H9 (cell line): ENCODE results near the gene BCHE. TPM values are rescaled to one million over a fixed set of nuclear protein-coding genes. Genes with fewer than 3 reads are reported as not detected.

ENCODE experiments used
- DNase-seq: peaks from one replicate; pipeline ENCODE4 v3.0.0-alpha.2; 2017
- H2AFZ ChIP-seq: one replicate; pipeline ENCODE4 v1.6.1; 2013; ENCODE audit warnings: mild to moderate bottlenecking, low read length, control low read depth, moderate library complexity
- H2AK5ac ChIP-seq: 2 replicates; pipeline ENCODE4 v1.6.1; 2013; ENCODE audit warnings: low read length, control low read depth, mixed read lengths; ENCODE audit not compliant: insufficient read length
- H2BK120ac ChIP-seq: one replicate; pipeline ENCODE4 v1.6.1; 2013; ENCODE audit warnings: low read depth, mild to moderate bottlenecking, low read length, control low read depth, inconsistent platforms; ENCODE audit not compliant: poor library complexity, severe bottlenecking
- H2BK12ac ChIP-seq: 2 replicates; pipeline ENCODE4 v1.6.1; 2013; ENCODE audit warnings: low read length, control low read depth, mixed read lengths, low read depth; ENCODE audit not compliant: insufficient read length
- H2BK15ac ChIP-seq: 2 replicates; pipeline ENCODE4 v1.6.1; 2013; ENCODE audit warnings: low read depth, low read length, control low read depth
- H2BK20ac ChIP-seq: one replicate; pipeline ENCODE4 v1.6.1; 2013; ENCODE audit warnings: low read depth, mild to moderate bottlenecking, low read length, control low read depth, inconsistent platforms; ENCODE audit not compliant: poor library complexity, severe bottlenecking
- H2BK5ac ChIP-seq: 2 replicates; pipeline ENCODE4 v1.6.1; 2013; ENCODE audit warnings: low read length, control low read depth, mixed read lengths; ENCODE audit not compliant: insufficient read length
- H3K14ac ChIP-seq: 2 replicates; pipeline ENCODE4 v1.6.1; 2013; ENCODE audit warnings: low read length, control low read depth; ENCODE audit not compliant: insufficient read depth
- H3K18ac ChIP-seq: 2 replicates; pipeline ENCODE4 v1.6.1; 2013; ENCODE audit warnings: low read depth, mild to moderate bottlenecking, mixed read lengths, low read length, control low read depth; ENCODE audit not compliant: insufficient read length
- H3K23ac ChIP-seq: 2 replicates; pipeline ENCODE4 v1.6.1; 2013; ENCODE audit warnings: low read length, control low read depth, mixed read lengths, low read depth; ENCODE audit not compliant: insufficient read length
- H3K23me2 ChIP-seq: 2 replicates; pipeline ENCODE4 v1.6.1; 2013; ENCODE audit warnings: low read depth, mild to moderate bottlenecking, mixed read lengths, low read length, control low read depth; ENCODE audit not compliant: insufficient read length, poor library complexity, severe bottlenecking
- H3K27ac ChIP-seq: 2 replicates; pipeline ENCODE4 v1.5.1; 2013; ENCODE audit warnings: low read length, control low read depth, mixed read lengths, low read depth; ENCODE audit not compliant: insufficient read length
- H3K27me3 ChIP-seq: 2 replicates; pipeline ENCODE4 v1.6.1; 2013; ENCODE audit warnings: low read length, control low read depth, inconsistent platforms; ENCODE audit not compliant: insufficient read depth
- H3K4ac ChIP-seq: 2 replicates; pipeline ENCODE4 v1.6.1; 2013; ENCODE audit warnings: low read depth, mild to moderate bottlenecking, control low read depth, inconsistent platforms, low read length, moderate library complexity
- H3K4me1 ChIP-seq: 2 replicates; pipeline ENCODE4 v1.6.1; 2013; ENCODE audit warnings: low read length, control low read depth, inconsistent platforms; ENCODE audit not compliant: insufficient read depth
- H3K4me2 ChIP-seq: 2 replicates; pipeline ENCODE4 v1.6.1; 2013; ENCODE audit warnings: low read length, control low read depth, mixed read lengths; ENCODE audit not compliant: insufficient read length, insufficient read depth
- H3K56ac ChIP-seq: 2 replicates; pipeline ENCODE4 v1.6.1; 2013; ENCODE audit warnings: low read depth, mild to moderate bottlenecking, mixed read lengths, low read length, control low read depth; ENCODE audit not compliant: insufficient read length
- H3K79me1 ChIP-seq: 2 replicates; pipeline ENCODE4 v1.6.1; 2013; ENCODE audit warnings: low read depth, mild to moderate bottlenecking, moderate library complexity, low read length, control low read depth, inconsistent platforms; ENCODE audit not compliant: insufficient read depth, poor library complexity, severe bottlenecking
- H3K79me2 ChIP-seq: 2 replicates; pipeline ENCODE4 v1.6.1; 2013; ENCODE audit warnings: low read length, control low read depth, inconsistent platforms; ENCODE audit not compliant: insufficient read depth
- H3K9ac ChIP-seq: 2 replicates; pipeline ENCODE4 v1.6.1; 2013; ENCODE audit warnings: low read length, control low read depth, mixed read lengths; ENCODE audit not compliant: insufficient read length; ENCODE audit errors: extremely low read depth
- H3K9me3 ChIP-seq: one replicate; pipeline ENCODE4 v1.6.1; 2013; ENCODE audit warnings: low read depth, low read length, inconsistent platforms; ENCODE audit not compliant: control insufficient read depth
- H3T11ph ChIP-seq: one replicate; pipeline ENCODE4 v1.6.1; 2013; ENCODE audit warnings: mild to moderate bottlenecking, low read length, control low read depth, inconsistent platforms
- H4K20me1 ChIP-seq: one replicate; pipeline ENCODE4 v1.6.1; 2013; ENCODE audit not compliant: control insufficient read depth, insufficient read length, insufficient read depth
- H4K5ac ChIP-seq: 2 replicates; pipeline ENCODE4 v1.6.1; 2013; ENCODE audit warnings: low read depth, mild to moderate bottlenecking, mixed read lengths, low read length, control low read depth; ENCODE audit not compliant: insufficient read length
- H4K8ac ChIP-seq: replicated peaks from 2 replicates; pipeline ENCODE4 v1.6.1; 2013; ENCODE audit warnings: low read length, control low read depth, mixed read lengths, low read depth; ENCODE audit not compliant: insufficient read length
- H4K91ac ChIP-seq: 2 replicates; pipeline ENCODE4 v1.6.1; 2013; ENCODE audit warnings: low read depth, mild to moderate bottlenecking, moderate library complexity, mixed read lengths, low read length, control low read depth; ENCODE audit not compliant: insufficient read length
- H3K27ac Mint-ChIP-seq, 3 experiments: 2 replicates in 2 of 3; 3 replicates in 1 of 3; pipeline ENCODE4 v1.8.0; 2020 to 2021; ENCODE audit warnings: mixed read lengths in 3 of 3, mild to moderate bottlenecking in 1 of 3, moderate library complexity in 1 of 3
- H3K27me3 Mint-ChIP-seq: 2 replicates; pipeline ENCODE4 v1.8.0; 2021; ENCODE audit warnings: low read depth, mild to moderate bottlenecking, moderate library complexity, mixed read lengths
- H3K36me3 Mint-ChIP-seq, 3 experiments: 2 replicates in 2 of 3; 3 replicates in 1 of 3; pipeline ENCODE4 v1.8.0; 2020 to 2021; ENCODE audit warnings: low read depth in 3 of 3, mixed read lengths in 3 of 3; ENCODE audit not compliant: insufficient read depth in 1 of 3
- H3K4me1 Mint-ChIP-seq, 2 experiments: 2 replicates each; pipeline ENCODE4 v1.8.0; 2020; ENCODE audit warnings: mixed read lengths in 2 of 2
- H3K4me3 Mint-ChIP-seq, 2 experiments: 2 replicates in 1 of 2; 3 replicates in 1 of 2; pipeline ENCODE4 v1.8.0; 2020 to 2021; ENCODE audit warnings: mild to moderate bottlenecking in 2 of 2, mixed read lengths in 2 of 2, moderate library complexity in 1 of 2
- H3K9me3 Mint-ChIP-seq, 2 experiments: 2 replicates in 1 of 2; 3 replicates in 1 of 2; pipeline ENCODE4 v1.8.0; 2020; ENCODE audit warnings: mild to moderate bottlenecking in 2 of 2, mixed read lengths in 2 of 2, moderate library complexity in 1 of 2
- CTCF ChIP-seq: fragments of 200-600 bp; sonication (generic); conservative IDR thresholded peaks from 3 replicates; pipeline ENCODE4 v1.8.0; 2021; ENCODE audit warnings: antibody characterized with exemption, mild to moderate bottlenecking
- WGBS: extraction: QIAGEN DNeasy Blood & Tissue Kit; methylation state at CpG from one replicate; pipeline ENCODE4 v1.1.7; 2013; ENCODE audit warnings: missing lambda C conversion rate, low lambda C conversion rate, mixed read lengths; ENCODE audit not compliant: insufficient read length; ENCODE audit errors: extremely low coverage; 5-methylcytosine and 5-hydroxymethylcytosine counted together
- total RNA-seq: library from RNA; stranded (reverse); gene quantifications from 2 replicates; pipeline ENCODE4 v1.2.1, GENCODE V29; 2021

BCHE gene
- total RNA-seq, 1 experiment from 2014 or later, result 1.4 TPM

- Histone ChIP-seq H2BK12ac (no peak overlapping the region), H3K4me2 (no peak overlapping the region), H2BK5ac (no peak overlapping the region), H3K27me3 (no peaks in the 10 kb centered on the region), H3K27ac (no peak overlapping the region), H3K79me1 (no peaks in the 10 kb centered on the region), H3K23me2 (no peaks in the 10 kb centered on the region), H3K9ac (no peak overlapping the region), H3K79me2 (no peaks in the 10 kb centered on the region), H3K18ac (no peak overlapping the region), H2BK120ac (no peak overlapping the region), H3K23ac (no peak overlapping the region), H4K8ac (no peak overlapping the region), H3K4ac (no peak overlapping the region), H4K5ac (no peak overlapping the region), H2AK5ac (no peak overlapping the region), H3T11ph (no peak overlapping the region), H3K14ac (no peak overlapping the region), H2BK20ac (no peak overlapping the region), H3K4me1 (no peaks in the 10 kb centered on the region), H3K9me3 (no peaks in the 10 kb centered on the region), H2BK15ac (no peak overlapping the region), H3K56ac (no peak overlapping the region), H2AFZ (no peak overlapping the region), H4K20me1 (no peaks in the 10 kb centered on the region), H4K91ac (no peak overlapping the region)
- no peaks in the 10 kb centered on the region for H3K36me3 Mint-ChIP-seq
- WGBS, result no CpG with 5 or more reads among the region's 7 CpGs
- H3K4me3 Mint-ChIP-seq, result no peak overlapping the region
- H3K9me3 Mint-ChIP-seq, result peaks cover 0 to 2% of the 10 kb centered on the region in 2 experiments; a peak in 2 of 5 replicates
- no peaks in the 10 kb centered on the region for H3K27me3 Mint-ChIP-seq
- no peak for DNase-seq
- H3K4me1 Mint-ChIP-seq, result 0 out of 4 replicates have a peak, but pooled peaks cover 5 to 8% of the 10 kb centered on the region in 2 experiments
- no peak for TF ChIP-seq CTCF
- H3K27ac Mint-ChIP-seq, result no peak overlapping the region
These were observed 85.6 kb downstream of the BCHE start for GRCh38 chr3:165751637-165752036.
